ENCODE measurements around the gene DNASE1L1. TPM values are rescaled to one million over a fixed set of nuclear protein-coding genes. Genes with fewer than 3 reads are reported as not detected.

Gene DNASE1L1
- total RNA-seq, 1 donor from 2014 or later = 56.3 TPM

GRCh38 chrX:154354516-154354915, 54.5 kb downstream of the DNASE1L1 start:
- no peak for TF ChIP-seq CTCF (IDR thresholded peaks at IDR 0.05; ENCODE audit: borderline replicate concordance)
- Histone ChIP-seq H3K4me1 (peaks cover 32% of the 10 kb centered on the region), H3K27ac (replicated peaks) (peak overlapping the region; percentile 19), H3K36me3 (peaks cover 99% of the 10 kb centered on the region), H3K27me3 (ENCODE audit: low read depth) (no peaks in the 10 kb centered on the region), H3K9me3 (replicated peaks) (no peaks in the 10 kb centered on the region), H3K4me3 (no peak overlapping the region)
- intact Hi-C loops (cut with micrococcal nuclease) = no loop called here
- DNase-seq = no peak

- intact Hi-C loops (cut with micrococcal nuclease) = no loop called here
- Histone ChIP-seq H3K27ac (replicated peaks) (peak overlapping the region; percentile 19), H3K9me3 (replicated peaks) (no peaks in the 10 kb centered on the region), H3K4me3 (no peak overlapping the region), H3K27me3 (ENCODE audit: low read depth) (no peaks in the 10 kb centered on the region), H3K36me3 (peaks cover 99% of the 10 kb centered on the region), H3K4me1 (peaks cover 27% of the 10 kb centered on the region)
- TF ChIP-seq CTCF (IDR thresholded peaks at IDR 0.05; ENCODE audit: borderline replicate concordance) = no peak
- DNase-seq = peak; percentile 9
Observed at GRCh38 chrX:154354013-154354412, 55.0 kb downstream of the DNASE1L1 start.

GRCh38 chrX:154353172-154353843, 55.7 kb downstream of the DNASE1L1 start:
- Histone ChIP-seq H3K9me3 (replicated peaks) (no peaks in the 10 kb centered on the region), H3K4me3 (no peak overlapping the region), H3K27ac (replicated peaks) (no peak overlapping the region), H3K36me3 (peaks cover 98% of the 10 kb centered on the region), H3K4me1 (peaks cover 20% of the 10 kb centered on the region), H3K27me3 (ENCODE audit: low read depth) (no peaks in the 10 kb centered on the region)
- DNase-seq = peak; percentile 10
- TF ChIP-seq CTCF (IDR thresholded peaks at IDR 0.05; ENCODE audit: borderline replicate concordance) = no peak
- intact Hi-C loops (cut with micrococcal nuclease) = no loop called here

- Histone ChIP-seq H3K27me3 (ENCODE audit: low read depth) (no peaks in the 10 kb centered on the region), H3K4me1 (peaks cover 19% of the 10 kb centered on the region), H3K4me3 (no peak overlapping the region), H3K27ac (replicated peaks) (peak overlapping the region; percentile 12), H3K36me3 (peaks cover 89% of the 10 kb centered on the region), H3K9me3 (replicated peaks) (no peaks in the 10 kb centered on the region)
- no peak for DNase-seq
- TF ChIP-seq CTCF (IDR thresholded peaks at IDR 0.05; ENCODE audit: borderline replicate concordance) = no peak
- intact Hi-C loops (cut with micrococcal nuclease) = no loop called here
Observed at GRCh38 chrX:154352466-154352865, 56.6 kb downstream of the DNASE1L1 start.

- intact Hi-C loops (cut with micrococcal nuclease) = no loop called here
- Histone ChIP-seq H3K27me3 (ENCODE audit: low read depth) (no peaks in the 10 kb centered on the region), H3K9me3 (replicated peaks) (no peaks in the 10 kb centered on the region), H3K27ac (replicated peaks) (peak overlapping the region; percentile 12), H3K4me1 (peaks cover 16% of the 10 kb centered on the region), H3K36me3 (peaks cover 85% of the 10 kb centered on the region), H3K4me3 (no peak overlapping the region)
- TF ChIP-seq CTCF (IDR thresholded peaks at IDR 0.05; ENCODE audit: borderline replicate concordance) = no peak
- no peak for DNase-seq
Observed at GRCh38 chrX:154352012-154352401, 57.0 kb downstream of the DNASE1L1 start.

Small RNA genes within 50 kb of the gene (microRNA-seq; reads per million reads assigned to microRNA genes)
- gene MIR6858 = not detected

Other genes starting within 250 kb of the DNASE1L1 start
- gene OPN1MW, start 226.7 kb downstream of the DNASE1L1 start, total RNA-seq = not detected
- gene OPN1MW2, start 189.5 kb downstream of the DNASE1L1 start, total RNA-seq = not detected
- not detected for gene OPN1MW3, start 151.7 kb downstream of the DNASE1L1 start, total RNA-seq
- not detected for gene TEX28, start 114.1 kb downstream of the DNASE1L1 start, total RNA-seq
- gene TKTL1, start 113.5 kb downstream of the DNASE1L1 start, total RNA-seq = 11.7 TPM
- 225 TPM for gene FLNA, start 34.6 kb downstream of the DNASE1L1 start, total RNA-seq
- gene EMD, start 30.0 kb downstream of the DNASE1L1 start, total RNA-seq = 55.6 TPM
- 1,850 TPM for gene RPL10, start 10.9 kb downstream of the DNASE1L1 start, total RNA-seq
- gene TAFAZZIN, start 2.3 kb upstream of the DNASE1L1 start, total RNA-seq = 39.8 TPM
- 84.1 TPM for gene ATP6AP1, start 19.4 kb upstream of the DNASE1L1 start, total RNA-seq
- gene GDI1, start 27.9 kb upstream of the DNASE1L1 start, total RNA-seq = 79.3 TPM
- 41.1 TPM for gene FAM50A, start 34.9 kb upstream of the DNASE1L1 start, total RNA-seq
- 16.6 TPM for gene PLXNA3, start 49.0 kb upstream of the DNASE1L1 start, total RNA-seq
- 18.0 TPM for gene LAGE3, start 70.0 kb upstream of the DNASE1L1 start, total RNA-seq
- 60.2 TPM for gene UBL4A, start 77.4 kb upstream of the DNASE1L1 start, total RNA-seq
- 10.4 TPM for gene SLC10A3, start 81.4 kb upstream of the DNASE1L1 start, total RNA-seq
- gene FAM3A, start 107.0 kb upstream of the DNASE1L1 start, total RNA-seq = 52.0 TPM
- 10.9 TPM for gene G6PD, start 137.6 kb upstream of the DNASE1L1 start, total RNA-seq
- gene IKBKG, start 138.4 kb upstream of the DNASE1L1 start, total RNA-seq = 14.8 TPM
- not detected for gene CTAG1A, start 175.9 kb upstream of the DNASE1L1 start, total RNA-seq
- gene CTAG1B, start 210.0 kb upstream of the DNASE1L1 start, total RNA-seq = not detected
- gene CTAG2, start 244.3 kb upstream of the DNASE1L1 start, total RNA-seq = not detected